Superior temporal gyrus (tissue), 1 donor: ENCODE data around the gene ARL14EP.

Experiments
- DNase-seq: peaks from one replicate; pipeline ENCODE4 v3.0.0-alpha.2; 2016; ENCODE audit errors: extremely low spot score

ARL14EP gene

DNA sequence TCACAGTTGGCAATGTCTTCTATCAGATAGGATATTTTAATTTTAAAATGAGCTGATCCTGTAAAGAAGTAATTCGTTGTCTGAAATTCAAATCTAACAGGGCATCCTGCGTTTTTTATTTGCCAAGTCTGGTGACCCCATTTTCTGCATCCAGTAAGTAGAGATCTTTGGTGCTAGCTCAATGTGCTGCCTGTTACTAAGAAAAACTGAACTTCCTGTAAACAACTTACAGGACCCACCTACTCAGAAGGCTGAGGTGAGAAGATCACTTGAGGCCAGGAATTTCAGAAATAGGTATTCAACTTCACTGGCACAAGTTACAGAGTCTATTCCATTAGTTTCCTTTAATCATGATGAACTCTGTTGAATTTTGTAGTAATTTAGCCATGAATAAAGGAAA, 4.0 kb downstream of the ARL14EP start:
- no peak for DNase-seq

- DNase-seq, result no peak
These were observed 5.8 kb downstream of the ARL14EP start for GRCh38 chr11:30328681-30329080.

GRCh38 chr11:30329150-30329940, 6.4 kb downstream of the ARL14EP start:
- no peak for DNase-seq

GRCh38 chr11:30333405-30333804, 10.5 kb downstream of the ARL14EP start:
- no peak for DNase-seq

GRCh38 chr11:30342736-30343166, 19.8 kb downstream of the ARL14EP start:
- no peak for DNase-seq

DNA sequence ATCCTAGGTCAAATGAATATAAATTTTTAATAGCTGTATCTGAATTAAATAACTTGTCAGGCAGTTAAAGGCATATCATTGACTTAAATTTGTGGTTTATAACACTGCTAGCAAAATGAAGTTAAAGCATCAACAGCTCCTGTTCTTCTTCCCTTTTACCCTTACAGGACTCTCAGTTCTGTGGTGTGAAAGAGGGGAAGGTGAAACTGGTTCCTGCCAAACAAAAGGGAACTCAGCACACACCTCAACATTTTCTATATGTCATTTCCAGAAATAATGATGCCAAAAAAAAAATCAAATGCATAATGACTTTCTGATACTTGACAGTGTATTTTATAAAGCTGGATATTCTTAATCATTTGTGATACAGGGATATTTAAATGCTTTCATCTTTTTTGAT, 21.2 kb downstream of the ARL14EP start:
- DNase-seq, result no peak

- no peak for DNase-seq
These were observed 22.7 kb downstream of the ARL14EP start for GRCh38 chr11:30345644-30346043.

- peak; percentile 86 for DNase-seq
These were observed 23.3 kb downstream of the ARL14EP start for GRCh38 chr11:30346068-30346688.

DNA sequence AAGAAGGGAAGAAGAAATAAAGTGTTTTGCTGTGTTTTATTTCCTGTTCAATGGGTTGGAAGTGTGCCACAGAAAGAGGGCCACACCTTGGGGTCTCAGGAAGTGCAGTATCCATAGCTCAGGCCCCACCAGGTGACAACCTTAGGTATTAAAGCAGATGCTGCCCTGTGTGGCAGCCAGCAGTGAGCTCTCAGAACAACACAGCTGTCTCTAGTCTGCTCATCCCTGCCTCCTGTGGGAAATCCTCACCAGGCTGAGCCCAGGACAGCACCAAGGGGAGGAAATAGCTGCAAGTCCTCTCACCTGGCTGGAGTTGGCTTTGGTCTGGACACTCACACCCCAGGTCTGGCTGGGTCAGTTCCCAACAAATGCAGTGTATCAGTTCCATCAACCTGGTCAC, 25.1 kb downstream of the ARL14EP start:
- no peak for DNase-seq

DNA sequence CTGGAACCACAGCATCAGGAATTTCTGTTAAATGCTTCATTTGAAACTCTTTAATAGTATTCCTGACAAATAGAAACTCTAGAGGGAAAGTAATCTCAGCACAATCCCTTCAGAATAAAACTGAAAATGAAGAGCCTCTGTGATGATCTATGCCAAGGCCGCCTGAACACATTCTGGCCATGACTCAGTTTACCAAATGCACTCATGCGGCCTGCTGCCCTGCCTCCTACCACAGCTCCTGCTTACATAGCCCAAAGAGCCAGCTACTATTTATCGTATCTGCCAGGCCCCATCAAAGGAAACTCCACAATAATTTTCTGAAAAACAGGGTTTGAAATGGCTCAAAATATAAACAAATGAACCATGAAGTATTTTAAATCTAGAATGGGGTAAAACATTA, 27.0 kb downstream of the ARL14EP start:
- no peak for DNase-seq

DNA sequence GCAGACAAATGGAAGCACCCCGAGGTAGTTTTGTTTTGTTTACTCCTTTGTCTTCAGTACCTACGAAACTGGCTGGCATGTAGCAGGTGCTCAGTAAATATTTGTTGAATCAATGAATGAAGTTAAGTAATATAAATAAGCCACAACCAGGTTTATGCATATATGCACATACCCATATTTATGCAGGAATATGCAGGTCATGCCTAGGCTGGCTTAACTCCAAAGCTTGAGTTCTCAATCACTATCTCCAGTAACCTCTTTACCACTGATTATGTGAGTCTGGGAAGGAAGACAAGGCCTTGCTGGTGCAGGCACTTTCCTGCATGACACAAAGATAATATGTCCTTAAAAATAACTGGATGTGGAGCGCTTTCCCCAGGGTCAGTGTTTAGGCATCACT, 27.5 kb downstream of the ARL14EP start:
- DNase-seq, result no peak

DNA sequence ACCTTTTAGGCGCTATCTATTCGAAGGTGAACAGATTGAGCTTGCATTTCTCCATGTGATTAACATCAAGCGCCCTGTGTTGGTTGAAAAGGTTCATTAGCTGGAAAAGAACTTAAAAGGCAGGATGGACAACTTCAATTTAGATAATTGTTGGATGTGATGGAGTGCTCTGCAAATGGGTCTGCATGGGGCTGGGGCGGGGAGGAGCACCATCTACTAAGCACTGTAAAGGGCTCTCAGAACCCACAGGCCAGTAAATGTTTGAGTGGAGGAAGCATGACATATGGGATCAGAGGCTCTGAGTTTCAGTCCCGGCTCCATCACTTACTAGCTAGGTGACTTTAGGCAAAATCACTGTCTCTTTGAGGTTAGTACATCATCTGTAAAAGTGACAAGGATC, 28.2 kb downstream of the ARL14EP start:
- no peak for DNase-seq

DNA sequence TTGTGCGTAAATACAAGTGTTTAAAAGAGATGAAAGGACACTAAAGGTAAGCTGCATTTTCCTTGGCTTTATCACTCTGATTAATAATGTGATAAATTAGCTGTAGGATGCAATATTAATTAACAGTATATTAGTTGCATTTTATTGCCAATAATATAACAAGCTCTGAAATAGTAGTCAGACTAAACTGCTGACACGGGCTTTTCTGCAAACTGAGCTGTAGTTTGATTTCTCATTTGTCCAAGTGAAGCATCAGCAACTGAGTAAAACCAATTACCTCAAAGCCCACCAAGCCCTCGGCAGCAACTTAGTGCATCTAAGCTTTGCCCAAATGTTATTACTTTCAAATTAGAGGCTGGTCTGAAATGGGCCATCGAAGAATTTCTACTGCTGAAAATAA, 33.5 kb downstream of the ARL14EP start:
- no peak for DNase-seq

- no peak for DNase-seq
These were observed 35.0 kb downstream of the ARL14EP start for GRCh38 chr11:30357872-30358271.

DNA sequence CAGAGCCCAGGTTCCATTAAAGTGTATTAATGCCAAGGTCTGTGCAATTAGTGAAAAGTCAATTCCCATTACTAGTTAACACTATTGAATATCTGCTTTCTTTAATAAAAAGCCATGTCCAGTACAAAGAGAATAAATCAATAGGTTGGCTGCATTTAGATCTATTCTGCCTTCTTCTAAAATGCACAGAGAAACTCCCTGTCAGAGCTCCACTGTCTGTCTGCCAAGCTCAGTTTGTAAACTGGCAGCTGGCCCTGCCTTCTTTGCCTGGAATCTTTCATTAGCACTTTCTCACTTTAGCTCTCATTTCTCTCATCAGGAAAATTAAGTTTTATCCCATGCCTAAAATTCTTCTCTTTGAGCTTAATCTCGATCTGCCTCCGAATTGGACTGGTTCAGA, 35.6 kb downstream of the ARL14EP start:
- DNase-seq, result peak; percentile 68

DNA sequence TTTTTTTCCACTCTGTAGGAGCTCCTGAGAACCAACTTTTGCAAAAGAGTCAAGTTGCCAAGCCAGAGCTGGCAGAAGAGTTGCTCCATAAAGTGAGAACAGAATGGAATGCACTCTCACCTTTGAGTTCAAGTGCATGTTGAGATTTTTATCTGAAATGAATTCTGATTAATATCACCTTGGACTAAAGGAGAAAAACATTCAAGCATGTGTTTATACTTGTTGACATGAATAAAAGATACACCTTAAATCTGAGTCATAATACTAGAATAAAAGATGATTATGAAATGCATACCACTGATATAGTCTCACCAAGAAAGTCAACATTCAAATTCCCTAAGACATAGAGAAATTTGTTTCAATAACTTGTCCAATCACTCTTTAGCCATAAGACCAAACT, 37.8 kb downstream of the ARL14EP start:
- DNase-seq, result no peak

DNA sequence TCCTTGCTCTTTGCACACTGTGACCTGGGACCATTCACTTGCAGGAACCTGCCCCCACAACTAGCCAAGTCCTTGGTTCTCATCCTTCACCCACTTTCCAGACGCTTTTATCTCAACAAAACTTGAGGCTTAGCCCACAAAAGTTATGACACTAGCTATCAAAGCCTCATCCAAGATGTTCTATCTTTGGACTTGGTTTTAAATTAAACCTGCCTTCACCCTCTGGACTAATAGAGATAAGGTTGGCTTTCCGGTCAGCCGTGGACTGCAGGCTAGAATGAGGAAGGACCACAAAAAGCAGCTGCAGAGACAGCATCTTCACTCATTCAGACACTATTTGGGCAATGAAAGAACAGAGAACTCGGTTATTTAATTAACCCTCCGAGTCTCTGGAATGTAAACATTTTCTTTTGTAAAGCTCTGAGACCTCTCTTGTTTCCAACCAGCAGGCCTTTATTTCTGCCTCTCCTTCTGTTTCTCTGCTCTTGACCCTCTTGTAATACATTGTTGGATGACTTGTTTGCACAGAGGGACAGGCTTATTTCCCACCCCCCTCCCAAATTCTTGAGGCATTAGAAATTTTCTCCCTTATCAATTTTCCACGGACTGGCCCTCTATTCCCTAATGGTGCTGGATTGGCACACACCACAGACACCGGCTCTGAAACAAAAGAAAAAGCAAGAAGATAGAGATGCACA, 41.4 kb downstream of the ARL14EP start:
- no peak for DNase-seq

GRCh38 chr11:30364837-30365482, 42.1 kb downstream of the ARL14EP start:
- no peak for DNase-seq

GRCh38 chr11:30365793-30366517, 43.1 kb downstream of the ARL14EP start:
- no peak for DNase-seq

DNA sequence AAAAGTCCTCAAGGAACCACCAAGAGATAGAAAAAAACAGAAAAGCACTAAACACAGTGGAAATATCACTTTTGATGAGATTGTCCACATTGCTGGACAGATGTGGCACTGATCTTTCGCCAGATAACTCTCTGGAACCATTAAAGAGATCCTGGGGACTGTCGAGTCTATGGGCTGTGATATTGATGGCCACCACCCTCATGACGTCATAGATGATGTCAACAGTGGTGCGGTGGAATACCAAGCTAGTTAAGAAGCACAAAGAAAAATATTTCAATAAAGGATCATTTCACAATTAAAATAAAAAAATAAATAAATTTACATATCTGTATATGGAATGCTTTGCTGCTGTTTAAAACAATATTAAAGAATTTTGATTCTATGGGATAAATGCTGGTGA, 45.5 kb downstream of the ARL14EP start:
- DNase-seq, result no peak

DNA sequence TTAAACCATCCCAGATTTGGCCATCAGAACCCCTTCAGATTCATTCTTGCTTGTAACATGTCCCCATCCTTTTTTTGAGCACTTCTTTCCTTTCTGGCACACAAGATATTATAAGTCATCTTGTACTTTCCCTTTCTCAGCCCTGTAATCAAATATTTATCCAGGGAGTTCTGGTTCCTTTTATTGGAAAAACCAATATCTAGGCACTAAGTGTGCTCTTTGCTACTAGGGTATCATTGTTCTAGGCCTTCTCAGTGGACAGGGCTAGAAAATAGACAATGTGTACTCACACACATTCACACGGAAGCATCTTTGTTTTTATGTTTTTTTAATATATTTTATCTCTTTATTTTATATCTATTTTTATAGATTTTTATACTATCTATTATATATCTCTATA, 47.3 kb downstream of the ARL14EP start:
- no peak for DNase-seq

DNA sequence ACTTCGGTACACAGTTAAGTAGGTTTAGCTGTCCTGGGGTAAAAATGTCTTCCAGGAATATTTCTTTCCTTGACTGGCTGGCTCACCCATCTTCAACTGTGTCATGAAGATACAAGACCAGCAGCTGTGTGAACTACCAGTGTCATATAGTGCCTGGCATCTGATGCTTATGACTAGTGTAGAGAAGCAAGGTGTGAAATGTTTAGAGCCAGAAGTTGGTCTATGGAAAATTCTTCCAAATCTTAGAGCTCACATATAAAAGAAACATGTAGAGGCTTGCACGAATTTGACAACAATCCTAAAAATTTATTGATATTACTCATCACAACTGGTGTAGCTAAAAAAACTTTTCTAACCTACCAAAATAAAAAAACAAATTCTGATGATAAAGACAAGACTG, 54.4 kb downstream of the ARL14EP start:
- DNase-seq, result no peak
